Measurements from ENCODE around the gene TRIM72. TPM values are rescaled to one million over a fixed set of nuclear protein-coding genes. Genes with fewer than 3 reads are reported as not detected.

TRIM72 gene
- total RNA-seq, 1 experiment from 2014 or later, result 0.08 TPM

- ATAC-seq (no peak), DNase-seq (ENCODE audit: low read depth, low spot score) (no peak)
- intact Hi-C loops (cut with micrococcal nuclease; ENCODE audit: unreplicated experiment) (loop anchor here (10.0 kb wide), 1 partner anchor 58 kb away; no protein-coding TSS in a partner anchor), in situ Hi-C loops (cut with HindIII; ENCODE audit: low pct_unique_long_range_greater_than_20kb, low sequenced_read_pairs) (no loop called here)
- no peaks in the 10 kb centered on the region for H3K27me3 ChIP-seq (ENCODE audit: control insufficient read depth, insufficient read depth, low read length)
- H3K9me3 ChIP-seq (ENCODE audit: control insufficient read depth, insufficient read depth, low read depth, low read length), result no peaks in the 10 kb centered on the region
- H3K36me3 ChIP-seq (ENCODE audit: control insufficient read depth, insufficient read depth, low read length), result no peaks in the 10 kb centered on the region
- no peak overlapping the region for H3K27ac ChIP-seq (ENCODE audit: low read length)
- BruUV-seq (replicated peaks), result no TSS peak
- POLR2A ChIA-PET, result no interaction called here
- peaks cover 12% of the 10 kb centered on the region for H3K4me1 ChIP-seq (ENCODE audit: control insufficient read depth, insufficient read depth, low read length)
- H3K4me3 ChIP-seq (ENCODE audit: low read depth in 2 of 2, low read length in 2 of 2), result no peak overlapping the region
- CTCF ChIA-PET, result no interaction called here
- TF ChIP-seq TCF7L2 (IDR thresholded peaks at IDR 0.05; ENCODE audit: low read depth, low read length), result no peak
- no peak for TF ChIP-seq POLR2AphosphoS5 (IDR thresholded peaks at IDR 0.05; ENCODE audit: low read depth, low read length)
- TF ChIP-seq CTCF (IDR thresholded peaks at IDR 0.05), result no peak
- TF ChIP-seq, protein P1, sequence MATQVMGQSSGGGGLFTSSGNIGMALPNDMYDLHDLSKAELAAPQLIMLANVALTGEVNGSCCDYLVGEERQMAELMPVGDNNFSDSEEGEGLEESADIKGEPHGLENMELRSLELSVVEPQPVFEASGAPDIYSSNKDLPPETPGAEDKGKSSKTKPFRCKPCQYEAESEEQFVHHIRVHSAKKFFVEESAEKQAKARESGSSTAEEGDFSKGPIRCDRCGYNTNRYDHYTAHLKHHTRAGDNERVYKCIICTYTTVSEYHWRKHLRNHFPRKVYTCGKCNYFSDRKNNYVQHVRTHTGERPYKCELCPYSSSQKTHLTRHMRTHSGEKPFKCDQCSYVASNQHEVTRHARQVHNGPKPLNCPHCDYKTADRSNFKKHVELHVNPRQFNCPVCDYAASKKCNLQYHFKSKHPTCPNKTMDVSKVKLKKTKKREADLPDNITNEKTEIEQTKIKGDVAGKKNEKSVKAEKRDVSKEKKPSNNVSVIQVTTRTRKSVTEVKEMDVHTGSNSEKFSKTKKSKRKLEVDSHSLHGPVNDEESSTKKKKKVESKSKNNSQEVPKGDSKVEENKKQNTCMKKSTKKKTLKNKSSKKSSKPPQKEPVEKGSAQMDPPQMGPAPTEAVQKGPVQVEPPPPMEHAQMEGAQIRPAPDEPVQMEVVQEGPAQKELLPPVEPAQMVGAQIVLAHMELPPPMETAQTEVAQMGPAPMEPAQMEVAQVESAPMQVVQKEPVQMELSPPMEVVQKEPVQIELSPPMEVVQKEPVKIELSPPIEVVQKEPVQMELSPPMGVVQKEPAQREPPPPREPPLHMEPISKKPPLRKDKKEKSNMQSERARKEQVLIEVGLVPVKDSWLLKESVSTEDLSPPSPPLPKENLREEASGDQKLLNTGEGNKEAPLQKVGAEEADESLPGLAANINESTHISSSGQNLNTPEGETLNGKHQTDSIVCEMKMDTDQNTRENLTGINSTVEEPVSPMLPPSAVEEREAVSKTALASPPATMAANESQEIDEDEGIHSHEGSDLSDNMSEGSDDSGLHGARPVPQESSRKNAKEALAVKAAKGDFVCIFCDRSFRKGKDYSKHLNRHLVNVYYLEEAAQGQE (IDR thresholded peaks at IDR 0.05; ENCODE audit: insufficient read depth in 1 of 2, low read depth in 2 of 2, low read length in 1 of 2), result no peak
- TF ChIP-seq SIN3A (IDR thresholded peaks at IDR 0.05; ENCODE audit: borderline replicate concordance, insufficient read depth, low read depth, low read length), result no peak
Observed at GRCh38 chr16:31206776-31207175, 7.1 kb upstream of the TRIM72 start.

DNA sequence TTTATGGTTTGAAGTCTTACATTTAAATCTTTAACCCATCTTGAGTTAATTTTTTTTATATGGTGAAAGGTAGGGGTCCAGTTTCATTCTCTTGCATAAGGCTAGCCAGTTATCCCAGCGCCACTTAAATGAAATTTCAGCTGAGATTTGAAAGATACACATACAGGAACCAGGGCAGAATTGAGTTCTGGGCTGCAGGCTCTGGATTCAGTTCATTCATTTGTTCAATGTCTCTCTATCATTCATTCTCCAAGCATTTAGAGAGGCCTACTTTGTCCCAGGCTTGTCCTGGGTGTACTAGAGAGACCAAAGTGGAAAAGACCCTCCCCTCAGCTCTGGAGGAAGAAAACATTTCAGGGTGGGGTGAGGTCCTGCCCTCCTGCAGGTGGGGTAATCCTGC is 577 bp upstream of the TRIM72 start:
- ChIA-PET CTCF (no interaction called here), POLR2A (no interaction called here)
- in situ Hi-C loops (cut with HindIII; ENCODE audit: low pct_unique_long_range_greater_than_20kb, low sequenced_read_pairs), result no loop called here
- DNase-seq (ENCODE audit: low read depth, low spot score), result no peak
- no TSS peak for BruUV-seq (replicated peaks)
- intact Hi-C loops (cut with micrococcal nuclease; ENCODE audit: unreplicated experiment), result loop anchor here (10.0 kb wide), 1 partner anchor 71 kb away; no protein-coding TSS in a partner anchor
- Histone ChIP-seq H3K4me3 (ENCODE audit: low read depth in 2 of 2, low read length in 2 of 2) (no peak overlapping the region), H3K9me3 (ENCODE audit: control insufficient read depth, insufficient read depth, low read depth, low read length) (no peaks in the 10 kb centered on the region), H3K27ac (ENCODE audit: low read length) (no peak overlapping the region), H3K27me3 (ENCODE audit: control insufficient read depth, insufficient read depth, low read length) (no peaks in the 10 kb centered on the region), H3K4me1 (ENCODE audit: control insufficient read depth, insufficient read depth, low read length) (peaks cover 7% of the 10 kb centered on the region; the same call in 1 of the 2 replicates), H3K36me3 (ENCODE audit: control insufficient read depth, insufficient read depth, low read length) (no peaks in the 10 kb centered on the region; the same call in 1 of the 2 replicates)
- TF ChIP-seq, protein P1 (IDR thresholded peaks at IDR 0.05; ENCODE audit: insufficient read depth in 1 of 2, low read depth in 2 of 2, low read length in 1 of 2), result no peak
- TF ChIP-seq POLR2AphosphoS5 (IDR thresholded peaks at IDR 0.05; ENCODE audit: low read depth, low read length), result no peak
- TF ChIP-seq TCF7L2 (IDR thresholded peaks at IDR 0.05; ENCODE audit: low read depth, low read length), result no peak
- TF ChIP-seq SIN3A (IDR thresholded peaks at IDR 0.05; ENCODE audit: borderline replicate concordance, insufficient read depth, low read depth, low read length), result no peak
- no peak for TF ChIP-seq CTCF (IDR thresholded peaks at IDR 0.05)
- no peak for ATAC-seq
